Heart right ventricle (tissue), 16 donors: Measurements from ENCODE around the gene SLC25A21. TPM values are rescaled to one million over a fixed set of nuclear protein-coding genes. Genes with fewer than 3 reads are reported as not detected.

ENCODE experiments used
- ATAC-seq, 8 donors: fragments of 200-7000 bp; cut with Tn5 transposase; one replicate each; pipeline ENCODE4 v1.9.1; 2020; ENCODE audit warnings: mild to moderate bottlenecking in 8 of 8, moderate library complexity in 8 of 8, moderate number of reproducible peaks in 1 of 8
- DNase-seq, 2 donors: peaks; one replicate each; pipeline ENCODE4 v3.0.0-alpha.2; 2020
- H3K27ac ChIP-seq, 10 donors: fragments of 200-600 bp; sonication (generic) in 2 of 10; one replicate each; pipeline versions ENCODE4 v1.5.0 to v1.8.0; 2020 to 2022; ENCODE audit warnings: mild to moderate bottlenecking in 3 of 10
- H3K27me3 ChIP-seq, 7 donors: fragments of 200-600 bp; one replicate each; pipeline ENCODE4 v1.8.0; 2021 to 2022; ENCODE audit warnings: mild to moderate bottlenecking in 2 of 7
- H3K36me3 ChIP-seq, 9 donors: fragments of 200-600 bp; sonication (generic) in 1 of 9; one replicate each; pipeline versions ENCODE4 v1.5.0 to v1.8.0; 2020 to 2022; ENCODE audit warnings: mild to moderate bottlenecking in 2 of 9
- H3K4me1 ChIP-seq, 9 donors: fragments of 200-600 bp; sonication (generic) in 1 of 9; one replicate each; pipeline versions ENCODE4 v1.5.0 to v1.8.0; 2020 to 2022; ENCODE audit warnings: mild to moderate bottlenecking in 4 of 9
- H3K4me3 ChIP-seq, 10 donors: fragments of 200-600 bp; sonication (generic) in 2 of 10; one replicate each; pipeline versions ENCODE4 v1.5.0 to v1.8.0; 2020 to 2022; ENCODE audit warnings: mild to moderate bottlenecking in 7 of 10, moderate library complexity in 2 of 10
- H3K9me3 ChIP-seq, 11 donors: fragments of 200-600 bp in 10 of 11; sonication (generic) in 2 of 11; one replicate each; pipeline versions ENCODE4 v1.5.0 to v1.8.0; 2013 to 2022; ENCODE audit warnings: mild to moderate bottlenecking in 2 of 11, control low read depth in 1 of 11, moderate library complexity in 1 of 11
- WGBS, 2 donors: extraction: QIAGEN DNeasy Blood & Tissue Kit; methylation state at CpG; one replicate each; pipeline ENCODE4 v1.1.7; 2013; ENCODE audit warnings: inconsistent platforms in 1 of 2; 5-methylcytosine and 5-hydroxymethylcytosine counted together
- intact Hi-C, 10 donors: fragments of 100-400 bp; cut with DNase I; formaldehyde crosslinking; loops; one replicate each; pipeline versions ENCODE4 v1.11.1 to v1.14.2; 2022
- polyA plus RNA-seq, 2 donors: library from polyadenylated mRNA; stranded (reverse); fragments of 200-250 nt; gene quantifications; one replicate each; pipeline ENCODE4 v1.2.3, GENCODE V29; 2013
- total RNA-seq, 10 donors: library from RNA; stranded (reverse); fragmentation: NEBNext Ultra II Directional in 3 of 10; extraction: Animal tissue kit (Norgen Biotek cat#: 25700) in 3 of 10; gene quantifications; one replicate each; pipeline versions ENCODE4 v1.2.1 to v1.2.4, GENCODE V29; 2021 to 2023
- TF ChIP-seq, protein P1 (sequence below), 9 donors: fragments of 200-600 bp; sonication (generic) in 2 of 9; IDR thresholded peaks; one replicate each; pipeline versions ENCODE4 v1.5.0 to v1.8.0; 2021 to 2022; ENCODE audit warnings: antibody characterized with exemption in 9 of 9, mild to moderate bottlenecking in 5 of 9, moderate library complexity in 1 of 9
- donor health status: Arrhythmogenic right ventricular cardiomyopathy.
- donor health status: ischemic (EF 13 %, LVEDD 7.1; RV severe dilation, severe dysfunction).
- donor health status: healthy with polysubstance abuse.
- donor health status: DM: no; HTN: yes; CAD: no.
- donor health status: DM: no; HTN: no; CAD: no.
- donor health status: ischemic (EF 25% LVEDD 6.9; RV normal size, moderate dysfunction).
- donor health status: ischemic (EF 25% LVEDD 5.7; RV mildly dilated, moderate dysfunction).
- donor health status: healthy.
- donor health status: DM: yes; HTN: yes; CAD: no.
- donor health status: Ischemic cardiomyopathy.
- donor health status: ischemic (EF 35%, LVEDD 5.7; RV mildly dilated, moderate dysfunction).
- donor health status: nonischemic (EF 11% LVEDD 7.7; RV severe dilation, severe dysfunction).
- donor health status: DM: yes; HTN: yes; CAD: no.
- donor health status: PGD.
- donor health status: ischemic (EF 29% LVEDD 5.4; RV normal size, mild dysfunction).
- donor health status: nonischemic (EF 23%, LVEDD 6.1; RV moderate dilation, normal function).

SLC25A21 gene
- total and polyA plus RNA-seq, 12 donors = 0.08 to 1.3 (median 0.34) TPM

DNA sequence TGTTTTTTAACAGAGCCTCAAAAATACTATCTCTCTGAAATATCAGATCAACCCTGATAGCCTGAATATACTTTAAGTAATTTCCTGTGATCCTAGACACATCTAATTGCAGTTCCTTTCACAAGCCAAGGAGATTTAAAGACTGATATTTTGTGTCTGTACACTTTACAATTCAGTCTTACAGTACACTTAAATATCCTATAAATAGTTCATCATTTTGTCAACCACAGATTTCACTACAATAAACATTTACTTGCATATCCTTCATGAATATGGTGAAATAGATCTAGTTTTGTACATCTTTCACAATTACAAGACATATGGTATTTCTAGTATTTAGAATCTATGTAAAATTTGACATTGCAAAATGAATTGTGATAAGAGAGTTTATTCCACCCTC lies 349.7 kb downstream of the SLC25A21 start:
- no peaks in the 10 kb centered on the region for H3K4me1 ChIP-seq
- no peak overlapping the region for H3K4me3 ChIP-seq
- intact Hi-C loops = no loop called here
- peaks cover 0 to 12% (median 0%) of the 10 kb centered on the region in 7 donors for H3K27me3 ChIP-seq
- no peak overlapping the region for H3K27ac ChIP-seq
- H3K36me3 ChIP-seq = no peaks in the 10 kb centered on the region
- DNase-seq (no peak), ATAC-seq (no peak)
- TF ChIP-seq, protein P1, sequence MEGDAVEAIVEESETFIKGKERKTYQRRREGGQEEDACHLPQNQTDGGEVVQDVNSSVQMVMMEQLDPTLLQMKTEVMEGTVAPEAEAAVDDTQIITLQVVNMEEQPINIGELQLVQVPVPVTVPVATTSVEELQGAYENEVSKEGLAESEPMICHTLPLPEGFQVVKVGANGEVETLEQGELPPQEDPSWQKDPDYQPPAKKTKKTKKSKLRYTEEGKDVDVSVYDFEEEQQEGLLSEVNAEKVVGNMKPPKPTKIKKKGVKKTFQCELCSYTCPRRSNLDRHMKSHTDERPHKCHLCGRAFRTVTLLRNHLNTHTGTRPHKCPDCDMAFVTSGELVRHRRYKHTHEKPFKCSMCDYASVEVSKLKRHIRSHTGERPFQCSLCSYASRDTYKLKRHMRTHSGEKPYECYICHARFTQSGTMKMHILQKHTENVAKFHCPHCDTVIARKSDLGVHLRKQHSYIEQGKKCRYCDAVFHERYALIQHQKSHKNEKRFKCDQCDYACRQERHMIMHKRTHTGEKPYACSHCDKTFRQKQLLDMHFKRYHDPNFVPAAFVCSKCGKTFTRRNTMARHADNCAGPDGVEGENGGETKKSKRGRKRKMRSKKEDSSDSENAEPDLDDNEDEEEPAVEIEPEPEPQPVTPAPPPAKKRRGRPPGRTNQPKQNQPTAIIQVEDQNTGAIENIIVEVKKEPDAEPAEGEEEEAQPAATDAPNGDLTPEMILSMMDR (IDR thresholded peaks at IDR 0.05) = no peak
- H3K9me3 ChIP-seq = no peaks in the 10 kb centered on the region

DNA sequence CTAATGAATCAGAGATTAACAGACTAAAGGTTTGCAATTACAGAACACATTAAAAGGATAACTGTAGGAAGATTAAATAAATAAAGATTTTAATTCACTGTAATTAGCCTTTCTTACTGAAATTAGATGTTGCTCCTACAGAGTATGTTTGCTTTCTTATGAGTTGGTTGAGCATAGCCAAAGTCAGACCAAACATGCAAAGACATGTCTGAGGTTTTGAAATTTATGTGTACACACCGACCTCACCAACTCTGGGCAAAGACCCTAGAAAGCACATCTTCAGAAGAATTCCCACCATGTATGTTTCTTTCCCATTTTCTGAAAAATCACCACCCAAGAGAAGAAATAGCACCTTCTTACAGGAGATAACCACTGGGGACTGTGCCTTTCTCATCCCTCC lies 351.5 kb downstream of the SLC25A21 start:
- TF ChIP-seq, protein P1 (IDR thresholded peaks at IDR 0.05) = no peak
- peaks cover 0 to 12% (median 0%) of the 10 kb centered on the region in 7 donors for H3K27me3 ChIP-seq
- no peak overlapping the region for H3K27ac ChIP-seq
- 84 to 96% methylated on average over 1 of the region's 1 CpG for WGBS, 2 donors
- intact Hi-C loops = no loop called here
- H3K9me3 ChIP-seq = no peaks in the 10 kb centered on the region
- H3K4me1 ChIP-seq = no peaks in the 10 kb centered on the region
- ATAC-seq (no peak), DNase-seq (no peak)
- H3K4me3 ChIP-seq = no peak overlapping the region
- H3K36me3 ChIP-seq = no peaks in the 10 kb centered on the region

DNA sequence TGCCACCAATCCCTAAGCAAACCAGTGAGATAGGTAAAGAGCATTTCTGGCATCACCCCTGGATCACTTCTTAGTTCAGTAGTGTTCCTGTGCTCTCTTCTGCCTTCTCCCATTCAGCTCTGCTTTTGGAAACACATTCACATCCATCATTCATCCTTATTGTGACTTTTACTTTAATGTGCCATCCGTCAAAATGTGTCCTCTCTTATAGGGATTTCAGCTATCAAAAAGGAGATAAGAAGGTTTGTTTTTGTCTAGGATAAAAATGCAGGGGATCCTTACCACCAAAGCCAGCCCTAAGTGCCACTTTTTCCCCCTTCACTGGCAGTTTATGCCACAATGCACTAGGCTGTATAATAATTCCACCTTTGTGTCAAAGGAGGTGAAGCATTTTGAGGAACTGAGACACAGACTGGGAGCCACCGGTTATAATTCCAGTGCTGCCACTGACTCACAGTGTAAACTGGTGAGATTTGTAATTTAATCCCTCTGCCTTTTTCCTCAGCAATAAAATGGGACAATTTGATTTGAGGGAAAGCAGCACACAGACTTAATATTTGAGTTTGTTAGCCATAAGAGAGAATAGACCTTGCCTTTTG lies 352.2 kb downstream of the SLC25A21 start:
- TF ChIP-seq, protein P1 (IDR thresholded peaks at IDR 0.05) = no peak
- ATAC-seq (no peak), DNase-seq (no peak)
- peaks cover 0 to 12% (median 0%) of the 10 kb centered on the region in 7 donors for H3K27me3 ChIP-seq
- no peak overlapping the region for H3K4me3 ChIP-seq
- H3K27ac ChIP-seq = no peak overlapping the region
- H3K36me3 ChIP-seq = no peaks in the 10 kb centered on the region
- no peaks in the 10 kb centered on the region for H3K9me3 ChIP-seq
- 61% methylated on average over 2 of the region's 2 CpGs for WGBS, 2 donors
- H3K4me1 ChIP-seq = no peaks in the 10 kb centered on the region
- intact Hi-C loops = no loop called here

DNA sequence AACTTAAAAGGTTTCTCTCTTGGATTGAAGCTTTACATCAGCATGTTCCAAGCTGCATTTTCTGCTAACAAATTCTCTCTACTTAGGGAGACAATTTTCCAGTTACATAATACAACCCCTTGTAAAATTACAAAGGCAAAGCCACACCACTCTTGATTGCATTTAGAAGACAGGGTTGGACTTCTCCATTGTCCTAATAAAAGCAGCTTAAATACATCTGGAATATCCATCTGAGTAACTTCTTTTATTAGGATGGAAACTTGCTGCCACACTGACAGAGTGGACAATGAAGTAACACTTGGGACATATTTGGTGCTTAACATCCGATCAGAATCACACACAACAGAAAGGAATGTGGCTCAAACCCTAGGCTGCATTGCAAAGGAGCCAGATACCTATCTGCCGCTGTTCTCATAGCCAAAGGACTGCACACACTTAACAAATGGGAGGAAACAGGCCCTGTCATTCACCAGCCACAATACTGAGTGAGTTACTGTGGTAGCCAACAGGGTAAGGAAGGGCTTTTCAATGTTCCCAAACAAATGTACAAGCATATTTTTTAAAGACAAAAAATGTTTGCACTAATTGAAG lies 353.5 kb downstream of the SLC25A21 start:
- H3K4me3 ChIP-seq = no peak overlapping the region
- ATAC-seq (no peak), DNase-seq (no peak)
- no peaks in the 10 kb centered on the region for H3K4me1 ChIP-seq
- 27 to 39% methylated on average over 2 of the region's 2 CpGs for WGBS, 2 donors
- no peaks in the 10 kb centered on the region for H3K36me3 ChIP-seq
- no peaks in the 10 kb centered on the region for H3K9me3 ChIP-seq
- intact Hi-C loops = no loop called here
- TF ChIP-seq, protein P1 (IDR thresholded peaks at IDR 0.05) = no peak
- H3K27me3 ChIP-seq = peaks cover 0 to 14% (median 0%) of the 10 kb centered on the region in 7 donors
- no peak overlapping the region for H3K27ac ChIP-seq
